ENCODE data around the gene SMIM24. TPM values are rescaled to one million over a fixed set of nuclear protein-coding genes. Genes with fewer than 3 reads are reported as not detected.
A peak's percentile ranks its signal among the peaks of the same experiment; 100 is the strongest.
"Not testable (repeated sequence)": the region's sequence is repeated elsewhere in the genome, so short reads cannot be mapped to it uniquely, and the experiment has no call there.

SMIM24 gene
- total RNA-seq, 2 donors from 2014 or later, result not detected

GRCh38 chr19:3448616-3449334 is 31.6 kb downstream of the SMIM24 start:
- ATAC-seq (no peak), DNase-seq (no peak)
- intact Hi-C loops (cut with DNase I), result no loop called here

- DNase-seq; intact Hi-C loops (cut with DNase I); ATAC-seq: not testable (repeated sequence)
These were observed 33.7 kb downstream of the SMIM24 start for GRCh38 chr19:3446657-3447056.

- ATAC-seq, result no peak
- intact Hi-C loops (cut with DNase I), result no loop called here
- no peak for DNase-seq
These were observed 35.6 kb downstream of the SMIM24 start for GRCh38 chr19:3444695-3445234.

GRCh38 chr19:3443840-3444694 is 36.3 kb downstream of the SMIM24 start:
- ATAC-seq (peak; percentile 69 to 75), DNase-seq (peak; percentile 83)
- intact Hi-C loops (cut with DNase I), result no loop called here

- no peak for DNase-seq
- intact Hi-C loops (cut with DNase I), result no loop called here
- ATAC-seq, result no peak
These were observed 37.7 kb downstream of the SMIM24 start for GRCh38 chr19:3442487-3443071.

GRCh38 chr19:3441986-3442329 is 38.4 kb downstream of the SMIM24 start:
- no peak for DNase-seq
- intact Hi-C loops (cut with DNase I), result no loop called here
- no peak for ATAC-seq

- DNase-seq (no peak), ATAC-seq (no peak)
- intact Hi-C loops (cut with DNase I), result no loop called here
These were observed 39.0 kb downstream of the SMIM24 start for GRCh38 chr19:3441089-3441985.

GRCh38 chr19:3440082-3440481 is 40.2 kb downstream of the SMIM24 start:
- DNase-seq (peak; percentile 58), ATAC-seq (peak in 1 of 2 donors; percentile 9)
- intact Hi-C loops (cut with DNase I), result no loop called here

GRCh38 chr19:3434630-3435553 is 45.4 kb downstream of the SMIM24 start:
- ATAC-seq (peak; percentile 96 to 99), DNase-seq (peak; percentile 98)
- intact Hi-C loops (cut with DNase I), result loop anchor here in 1 of 2 donors (10.0 kb wide), 1 partner anchor 110 kb away; no protein-coding TSS in a partner anchor

GRCh38 chr19:3433805-3434540 is 46.4 kb downstream of the SMIM24 start:
- DNase-seq, result no peak
- intact Hi-C loops (cut with DNase I), result loop anchor here in 1 of 2 donors (10.0 kb wide), 1 partner anchor 109 kb away; no protein-coding TSS in a partner anchor
- no peak for ATAC-seq

GRCh38 chr19:3433313-3433712 is 47.0 kb downstream of the SMIM24 start:
- DNase-seq (no peak), ATAC-seq (no peak)
- intact Hi-C loops (cut with DNase I), result loop anchor here in 1 of 2 donors (10.0 kb wide), 1 partner anchor 109 kb away; no protein-coding TSS in a partner anchor

- DNase-seq, result no peak
- intact Hi-C loops (cut with DNase I), result loop anchor here in 1 of 2 donors (10.0 kb wide), 1 partner anchor 107 kb away; no protein-coding TSS in a partner anchor
These were observed 48.4 kb downstream of the SMIM24 start for GRCh38 chr19:3431760-3432397.

GRCh38 chr19:3430366-3430680 is 50.0 kb downstream of the SMIM24 start:
- not testable (repeated sequence) for ATAC-seq, DNase-seq
- intact Hi-C loops (cut with DNase I), result loop anchor here in 1 of 2 donors (10.0 kb wide), 1 partner anchor 106 kb away; no protein-coding TSS in a partner anchor

More at GRCh38 chr19:3431760-3432397, 48.4 kb downstream of the SMIM24 start:
- ATAC-seq, result no peak

- intact Hi-C loops (cut with DNase I), result loop anchor here (5.0 to 10.0 kb wide), 2 partner anchors 82 to 99 kb away; no protein-coding TSS in a partner anchor
These were observed 53.9 kb downstream of the SMIM24 start for GRCh38 chr19:3426433-3426832.

More at GRCh38 chr19:3426433-3426832, 53.9 kb downstream of the SMIM24 start:
- DNase-seq (no peak), ATAC-seq (no peak)

Measured in left cardiac atrium (tissue), 4 donors.